ENCODE measurements around the gene AHNAK. TPM values are rescaled to one million over a fixed set of nuclear protein-coding genes. Genes with fewer than 3 reads are reported as not detected.
"Not testable (repeated sequence)": the region's sequence is repeated elsewhere in the genome, so short reads cannot be mapped to it uniquely, and the experiment has no call there.

Gene AHNAK
- total RNA-seq, 1 donor from 2014 or later, result 909 TPM

- no peak for DNase-seq
Measured at GRCh38 chr11:62387381-62387780, 159.2 kb downstream of the AHNAK start.

- DNase-seq, result not testable (repeated sequence)
Measured at GRCh38 chr11:62386083-62386482, 160.5 kb downstream of the AHNAK start.

GRCh38 chr11:62383822-62384221 is 162.8 kb downstream of the AHNAK start:
- DNase-seq, result no peak

Small RNA genes within 50 kb of the gene (small RNA-seq; reads per million reads assigned to genes)
- gene EEF1G (ENCODE audit: low replicate concordance) (not detected), gene MIR6747 (ENCODE audit: low replicate concordance) (0.06 reads per million)

Other genes starting within 250 kb of the AHNAK start
- not detected for gene SCGB1D4, start 247.7 kb downstream of the AHNAK start, total RNA-seq
- gene ASRGL1, start 209.4 kb downstream of the AHNAK start, total RNA-seq, result 9.0 TPM
- gene SCGB1A1, start 127.8 kb downstream of the AHNAK start, total RNA-seq, result not detected
- gene EEF1G, start 27.1 kb upstream of the AHNAK start, total RNA-seq, result 1,840 TPM
- 5.8 TPM for gene TUT1, start 44.7 kb upstream of the AHNAK start, total RNA-seq
- gene MTA2, start 55.1 kb upstream of the AHNAK start, total RNA-seq, result 54.7 TPM
- 11.2 TPM for gene EML3, start 66.0 kb upstream of the AHNAK start, total RNA-seq
- gene ROM1, start 66.5 kb upstream of the AHNAK start, total RNA-seq, result 0.72 TPM
- 14.4 TPM for gene B3GAT3, start 75.2 kb upstream of the AHNAK start, total RNA-seq
- 158 TPM for gene GANAB, start 99.8 kb upstream of the AHNAK start, total RNA-seq
- gene INTS5, start 106.5 kb upstream of the AHNAK start, total RNA-seq, result 22.4 TPM
- 10.4 TPM for gene C11orf98, start 118.4 kb upstream of the AHNAK start, total RNA-seq
- 2.6 TPM for gene CSKMT, start 118.5 kb upstream of the AHNAK start, total RNA-seq
- 5.4 TPM for gene UQCC3, start 124.9 kb upstream of the AHNAK start, total RNA-seq
- 2.9 TPM for gene LBHD1, start 125.5 kb upstream of the AHNAK start, total RNA-seq
- 90.2 TPM for gene UBXN1, start 132.3 kb upstream of the AHNAK start, total RNA-seq
- 33.8 TPM for gene LRRN4CL, start 142.7 kb upstream of the AHNAK start, total RNA-seq
- 11.4 TPM for gene BSCL2, start 160.6 kb upstream of the AHNAK start, total RNA-seq
- gene GNG3, start 160.9 kb upstream of the AHNAK start, total RNA-seq, result not detected
- gene HNRNPUL2, start 180.7 kb upstream of the AHNAK start, total RNA-seq, result 39.0 TPM
- 18.9 TPM for gene TTC9C, start 181.7 kb upstream of the AHNAK start, total RNA-seq
- 7.5 TPM for gene ZBTB3, start 207.4 kb upstream of the AHNAK start, total RNA-seq
- gene POLR2G, start 214.8 kb upstream of the AHNAK start, total RNA-seq, result 56.2 TPM
- gene TAF6L, start 224.6 kb upstream of the AHNAK start, total RNA-seq, result 17.7 TPM
- 19.5 TPM for gene TMEM179B, start 240.6 kb upstream of the AHNAK start, total RNA-seq
- 24.7 TPM for gene TMEM223, start 245.2 kb upstream of the AHNAK start, total RNA-seq